MCF 10A (cell line): ENCODE measurements around the gene CISD1. TPM values are rescaled to one million over a fixed set of nuclear protein-coding genes. Genes with fewer than 3 reads are reported as not detected.

Source experiments
- BruUV-seq: library from RNA; stranded (reverse); fragments of 400-500 nt; replicated peaks from 2 replicates; lab custom pipeline; 2021; lab: Mats Ljungman, UMichigan
- CTCF ChIA-PET: fragments of 300-600 bp; sonication (Branson Sonifier 250); formaldehyde crosslinking; extraction: SDS; loops from one replicate; lab custom pipeline; 2021; ENCODE audit warnings: antibody characterized with exemption, inconsistent platforms; lab: Yijun Ruan, JAX
- POLR2A ChIA-PET: fragments of 300-600, 350-650 bp; sonication (Branson Sonifier 250); formaldehyde crosslinking; extraction: SDS; loops from one replicate; lab custom pipeline; 2020; ENCODE audit warnings: antibody characterized with exemption, inconsistent platforms; lab: Yijun Ruan, JAX
- DNase-seq: peaks from one replicate; pipeline ENCODE4 v3.0.0-alpha.2; 2018; ENCODE audit not compliant: unreplicated experiment
- H3K27ac Mint-ChIP-seq: one replicate; pipeline ENCODE4 v1.8.0; 2022; ENCODE audit warnings: mild to moderate bottlenecking, low read depth, mixed read lengths; ENCODE audit not compliant: unreplicated experiment
- H3K27me3 Mint-ChIP-seq: one replicate; pipeline ENCODE4 v1.8.0; 2022; ENCODE audit warnings: mixed read lengths; ENCODE audit not compliant: insufficient read depth, unreplicated experiment
- H3K36me3 Mint-ChIP-seq: one replicate; pipeline ENCODE4 v1.8.0; 2022; ENCODE audit warnings: mild to moderate bottlenecking, moderate library complexity, mixed read lengths; ENCODE audit not compliant: insufficient read depth, unreplicated experiment
- H3K4me1 Mint-ChIP-seq: one replicate; pipeline ENCODE4 v1.8.0; 2022; ENCODE audit warnings: mixed read lengths; ENCODE audit not compliant: insufficient read depth, unreplicated experiment
- H3K4me3 Mint-ChIP-seq: one replicate; pipeline ENCODE4 v1.8.0; 2022; ENCODE audit warnings: mild to moderate bottlenecking, moderate library complexity, mixed read lengths; ENCODE audit not compliant: unreplicated experiment
- H3K9me3 Mint-ChIP-seq: one replicate; pipeline ENCODE4 v1.8.0; 2022; ENCODE audit warnings: mixed read lengths; ENCODE audit not compliant: unreplicated experiment
- intact Hi-C: fragments of 100-400 bp; cut with micrococcal nuclease; formaldehyde crosslinking; loops from 2 replicates; pipeline ENCODE4 v1.14.1; 2022
- total RNA-seq: library from RNA; stranded (reverse); gene quantifications from 2 replicates; pipeline ENCODE4 v1.2.3, GENCODE V29; 2022
- TF ChIP-seq, protein P1 (sequence below): fragments of 200-600 bp; IDR thresholded peaks from one replicate; pipeline ENCODE4 v1.8.0; 2022; ENCODE audit warnings: antibody characterized with exemption, mild to moderate bottlenecking; ENCODE audit not compliant: unreplicated experiment

Gene CISD1
- total RNA-seq, 1 experiment from 2014 or later, result 58.0 TPM

DNA sequence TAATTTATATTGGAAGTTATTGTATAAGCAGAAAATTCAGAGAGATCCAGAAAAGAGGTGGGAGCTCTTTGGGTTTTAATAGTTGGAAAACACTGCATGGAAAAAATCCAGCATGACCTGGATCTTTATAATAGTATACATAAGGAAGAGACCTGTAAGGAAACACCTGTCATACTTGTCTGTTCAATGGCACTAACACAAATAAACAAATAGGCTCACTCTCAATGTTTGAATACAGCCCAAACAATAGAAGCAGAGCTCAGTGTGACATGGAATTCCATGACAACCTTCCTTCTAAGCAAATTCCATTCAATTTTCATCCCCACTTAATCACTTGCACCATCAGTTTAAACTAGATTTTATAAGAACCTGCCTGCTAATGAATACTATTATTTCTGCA is 31.7 kb downstream of the CISD1 start:
- TF ChIP-seq, protein P1, sequence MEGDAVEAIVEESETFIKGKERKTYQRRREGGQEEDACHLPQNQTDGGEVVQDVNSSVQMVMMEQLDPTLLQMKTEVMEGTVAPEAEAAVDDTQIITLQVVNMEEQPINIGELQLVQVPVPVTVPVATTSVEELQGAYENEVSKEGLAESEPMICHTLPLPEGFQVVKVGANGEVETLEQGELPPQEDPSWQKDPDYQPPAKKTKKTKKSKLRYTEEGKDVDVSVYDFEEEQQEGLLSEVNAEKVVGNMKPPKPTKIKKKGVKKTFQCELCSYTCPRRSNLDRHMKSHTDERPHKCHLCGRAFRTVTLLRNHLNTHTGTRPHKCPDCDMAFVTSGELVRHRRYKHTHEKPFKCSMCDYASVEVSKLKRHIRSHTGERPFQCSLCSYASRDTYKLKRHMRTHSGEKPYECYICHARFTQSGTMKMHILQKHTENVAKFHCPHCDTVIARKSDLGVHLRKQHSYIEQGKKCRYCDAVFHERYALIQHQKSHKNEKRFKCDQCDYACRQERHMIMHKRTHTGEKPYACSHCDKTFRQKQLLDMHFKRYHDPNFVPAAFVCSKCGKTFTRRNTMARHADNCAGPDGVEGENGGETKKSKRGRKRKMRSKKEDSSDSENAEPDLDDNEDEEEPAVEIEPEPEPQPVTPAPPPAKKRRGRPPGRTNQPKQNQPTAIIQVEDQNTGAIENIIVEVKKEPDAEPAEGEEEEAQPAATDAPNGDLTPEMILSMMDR, result no peak
- Mint-ChIP-seq H3K4me1 (no peaks in the 10 kb centered on the region), H3K4me3 (no peak overlapping the region), H3K36me3 (no peaks in the 10 kb centered on the region), H3K27ac (no peak overlapping the region), H3K9me3 (no peaks in the 10 kb centered on the region), H3K27me3 (peaks cover 42% of the 10 kb centered on the region)
- intact Hi-C loops, result no loop called here
- POLR2A ChIA-PET, result interaction anchor here (1.0 to 2.5 kb wide), 4 partner anchors 64 to 213 kb away, joined by 3 to 19 read pairs (median 3); partner anchors contain the start of gene TFAM
- CTCF ChIA-PET, result interaction anchor here (0.6 to 4.7 kb wide), 12 partner anchors 10 to 230 kb away, joined by 3 to 68 read pairs (median 7); partner anchors contain the start of gene TFAM
- no TSS peak for BruUV-seq
- no peak for DNase-seq

DNA sequence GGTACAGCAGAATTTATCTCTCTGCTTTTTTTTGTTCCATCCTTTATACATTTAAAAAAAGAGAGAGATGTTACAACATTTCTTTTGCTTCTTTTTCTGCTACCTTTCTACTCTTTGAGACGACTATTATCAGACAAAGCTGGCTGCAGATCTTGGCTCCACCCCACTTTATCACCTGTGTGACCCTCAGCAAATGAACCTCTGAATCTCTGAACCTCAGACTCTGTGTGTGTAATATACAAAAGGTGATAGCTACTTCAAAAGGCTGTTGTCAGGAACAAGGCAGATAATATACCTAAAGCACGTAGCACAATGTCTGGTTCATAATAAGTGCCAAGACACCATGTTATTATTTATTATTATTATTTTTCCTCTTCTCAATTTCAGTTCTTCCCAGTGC is 33.3 kb downstream of the CISD1 start:
- ChIA-PET CTCF (interaction anchor here (0.7 to 4.7 kb wide), 4 partner anchors 10 to 992 kb away, joined by 3 to 68 read pairs (median 5); partner anchors contain the start of gene TFAM), POLR2A (interaction anchor here (0.5 to 1.1 kb wide), 2 partner anchors 82 to 438 kb away, joined by 3 to 5 read pairs; partner anchors contain the start of gene TFAM)
- Mint-ChIP-seq H3K9me3 (no peaks in the 10 kb centered on the region), H3K27ac (no peak overlapping the region), H3K4me1 (no peaks in the 10 kb centered on the region), H3K36me3 (no peaks in the 10 kb centered on the region), H3K27me3 (peaks cover 58% of the 10 kb centered on the region), H3K4me3 (no peak overlapping the region)
- intact Hi-C loops, result no loop called here
- no TSS peak for BruUV-seq
- DNase-seq, result no peak
- TF ChIP-seq, protein P1, result no peak

DNA sequence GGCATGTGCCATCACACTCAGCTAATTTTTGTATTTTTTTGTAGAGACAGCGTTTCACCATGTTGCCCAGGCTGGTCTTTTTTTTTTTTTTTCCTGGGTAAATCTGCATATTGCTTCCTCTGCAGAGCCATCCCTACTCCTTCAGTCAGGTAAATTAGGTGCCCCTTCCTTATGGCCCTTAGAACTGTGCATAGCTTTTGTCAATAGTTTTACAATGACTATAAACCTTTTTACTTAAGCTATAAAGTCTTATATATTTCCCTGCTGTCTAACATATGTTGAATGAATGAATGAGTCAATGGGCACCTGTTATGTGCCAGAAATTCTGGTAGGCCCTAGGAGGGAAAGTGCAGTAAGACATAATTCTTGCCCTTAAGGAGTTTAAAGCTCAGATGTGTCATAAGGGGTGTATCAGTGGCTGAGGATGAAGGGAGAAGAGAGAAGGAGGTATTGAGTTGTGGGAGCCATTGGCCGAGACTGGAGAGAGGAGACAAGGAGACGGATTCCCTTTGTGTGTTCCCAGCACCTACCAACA is 35.2 kb downstream of the CISD1 start:
- TF ChIP-seq, protein P1, result no peak
- Mint-ChIP-seq H3K27ac (no peak overlapping the region), H3K4me3 (no peak overlapping the region), H3K27me3 (peaks cover 70% of the 10 kb centered on the region), H3K9me3 (no peaks in the 10 kb centered on the region), H3K36me3 (no peaks in the 10 kb centered on the region), H3K4me1 (no peaks in the 10 kb centered on the region)
- intact Hi-C loops, result no loop called here
- POLR2A ChIA-PET, result interaction anchor here (1.1 kb wide), 1 partner anchor 9 kb away, joined by 4 read pairs; no protein-coding TSS in a partner anchor
- BruUV-seq, result no TSS peak
- CTCF ChIA-PET, result interaction anchor here (0.6 to 3.2 kb wide), 11 partner anchors 12 to 1506 kb away, joined by 3 to 18 read pairs (median 4); no protein-coding TSS in a partner anchor
- no peak for DNase-seq

DNA sequence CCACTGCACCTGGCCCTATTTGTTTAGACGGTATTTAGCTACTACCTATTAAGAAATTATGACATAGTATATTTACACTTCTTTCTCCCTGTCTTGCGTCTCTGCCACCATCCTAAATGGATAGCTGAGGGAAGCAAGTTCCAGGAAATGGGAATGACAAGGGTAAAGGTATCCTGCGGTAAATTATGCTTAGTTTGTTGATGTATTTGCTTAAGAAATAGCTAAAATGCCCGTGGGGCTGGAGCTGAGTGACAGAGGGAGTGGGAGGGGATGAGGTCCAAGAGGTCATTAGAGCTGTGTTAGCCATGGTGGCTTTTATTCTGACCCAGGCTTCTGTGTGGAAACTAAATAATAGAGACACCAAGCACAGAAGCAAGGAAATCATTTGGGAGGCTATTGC is 36.9 kb downstream of the CISD1 start:
- DNase-seq, result no peak
- no TSS peak for BruUV-seq
- no peak overlapping the region for H3K4me3 Mint-ChIP-seq
- peaks cover 83% of the 10 kb centered on the region for H3K27me3 Mint-ChIP-seq
- TF ChIP-seq, protein P1, result no peak
- H3K4me1 Mint-ChIP-seq, result no peaks in the 10 kb centered on the region
- H3K36me3 Mint-ChIP-seq, result no peaks in the 10 kb centered on the region
- H3K27ac Mint-ChIP-seq, result no peak overlapping the region
- H3K9me3 Mint-ChIP-seq, result no peaks in the 10 kb centered on the region
- POLR2A ChIA-PET, result no interaction called here
- intact Hi-C loops, result no loop called here
- CTCF ChIA-PET, result interaction anchor here (0.6 to 3.2 kb wide), 5 partner anchors 10 to 1891 kb away, joined by 3 to 18 read pairs (median 3); no protein-coding TSS in a partner anchor
